Urinary bladder (tissue), 4 donors: Measurements from ENCODE around the gene TCF12. TPM values are rescaled to one million over a fixed set of nuclear protein-coding genes. Genes with fewer than 3 reads are reported as not detected.

Experiments
- DNase-seq: peaks from one replicate; pipeline ENCODE4 v3.0.0-alpha.2; 2015; ENCODE audit errors: extremely low spot score
- H3K27ac ChIP-seq: one replicate; pipeline ENCODE4 v1.5.1; 2013; ENCODE audit warnings: low read depth, mild to moderate bottlenecking, moderate library complexity
- H3K36me3 ChIP-seq: one replicate; pipeline ENCODE4 v1.6.1; 2013; ENCODE audit warnings: mild to moderate bottlenecking, moderate library complexity; ENCODE audit not compliant: insufficient read depth
- H3K4me1 ChIP-seq: one replicate; pipeline ENCODE4 v1.6.1; 2013; ENCODE audit warnings: mild to moderate bottlenecking, moderate library complexity; ENCODE audit not compliant: insufficient read depth
- H3K4me3 ChIP-seq: one replicate; pipeline ENCODE4 v1.5.1; 2013; ENCODE audit warnings: low read depth, low read length
- WGBS: extraction: QIAGEN DNeasy Blood & Tissue Kit; methylation state at CpG from one replicate; pipeline ENCODE4 v1.1.7; 2013; 5-methylcytosine and 5-hydroxymethylcytosine counted together
- polyA plus RNA-seq: library from polyadenylated mRNA; stranded (reverse); fragments of 200-250 nt; gene quantifications from one replicate; pipeline ENCODE4 v1.2.3, GENCODE V29; 2013
- total RNA-seq: library from RNA; depleted of rRNA; stranded (reverse); fragments of >200 nt; gene quantifications from one replicate; pipeline ENCODE4 v1.2.3, GENCODE V29; 2014
- donor health status: healthy with polysubstance abuse.
- donor health status: healthy.

TCF12 gene
- total and polyA plus RNA-seq, 2 donors: 55.0 to 241 TPM

DNA sequence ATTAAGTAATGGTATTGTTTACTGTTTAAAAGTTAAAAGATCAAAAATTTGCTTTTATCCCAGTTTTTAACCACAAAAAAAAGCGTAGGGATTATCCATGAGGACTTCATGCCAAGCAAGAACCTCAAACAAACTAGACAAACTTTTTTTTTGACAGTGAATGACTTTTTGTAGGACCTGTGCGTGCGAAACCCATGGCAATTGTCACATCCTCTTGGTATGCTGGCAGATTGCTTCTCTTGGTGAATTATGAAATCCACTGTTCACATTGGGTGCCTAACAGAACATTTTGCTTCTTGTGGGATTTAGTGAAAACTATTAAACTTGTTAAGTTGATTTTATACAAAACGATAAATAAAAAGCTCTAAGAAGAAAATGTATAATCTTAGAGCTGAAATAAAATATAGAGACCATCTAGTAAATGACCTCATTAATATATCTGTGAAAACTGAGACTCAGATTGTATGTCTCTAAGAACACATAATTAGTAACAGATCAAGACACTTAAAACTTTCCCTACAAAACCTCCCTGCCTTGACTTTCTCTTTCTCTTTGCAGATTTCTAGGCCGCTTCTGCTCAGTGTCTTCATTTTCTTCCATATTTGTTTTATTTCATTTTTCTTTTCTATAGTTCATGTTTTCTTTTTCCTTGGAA lies 370.6 kb downstream of the TCF12 start:
- Histone ChIP-seq H3K27ac (no peak overlapping the region), H3K36me3 (no peaks in the 10 kb centered on the region), H3K4me1 (no peaks in the 10 kb centered on the region), H3K4me3 (no peak overlapping the region)
- no peak for DNase-seq
- WGBS: 66% methylated on average over 5 of the region's 5 CpGs

DNA sequence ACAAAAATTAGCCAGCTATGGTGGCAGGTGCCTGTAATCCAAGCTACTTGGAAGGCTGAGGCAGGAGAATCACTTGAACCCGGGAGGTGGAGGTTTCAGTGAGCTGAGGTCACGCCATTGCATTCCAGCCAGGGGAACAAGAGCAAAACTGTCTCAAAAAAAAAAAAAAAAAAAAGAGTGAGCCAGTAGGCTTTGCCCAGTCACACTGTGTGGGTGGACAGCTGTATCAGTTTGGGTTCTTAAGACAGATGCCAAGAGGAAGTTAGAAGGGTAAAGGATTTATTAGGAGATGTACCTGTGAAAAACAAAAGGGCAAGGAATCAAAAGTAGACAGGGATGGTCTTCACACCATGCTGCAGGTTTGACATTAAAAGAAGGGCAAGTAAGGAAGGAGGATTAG lies 371.7 kb downstream of the TCF12 start:
- DNase-seq: no peak
- Histone ChIP-seq H3K4me3 (no peak overlapping the region), H3K4me1 (no peaks in the 10 kb centered on the region), H3K36me3 (no peaks in the 10 kb centered on the region), H3K27ac (no peak overlapping the region)
- WGBS: 99% methylated on average over 2 of the region's 2 CpGs

DNA sequence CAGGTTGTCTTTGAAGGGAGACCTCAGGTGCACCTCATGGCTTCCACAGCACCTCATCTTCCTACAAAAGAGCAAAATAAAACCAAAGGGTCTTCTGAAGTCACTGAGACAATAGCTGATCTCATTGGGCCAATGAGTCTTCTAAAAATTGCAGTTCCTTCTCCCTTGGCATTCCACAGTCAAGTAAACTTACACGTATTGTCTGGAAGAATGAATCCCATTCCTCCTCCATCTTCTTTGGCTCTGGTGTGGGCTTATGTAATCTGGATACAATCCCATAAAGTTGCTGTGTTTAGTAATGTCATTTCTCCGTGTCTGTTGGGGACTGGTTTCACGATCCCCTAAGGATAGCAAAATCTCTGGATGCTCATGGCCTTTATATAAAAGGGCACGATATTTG lies 372.4 kb downstream of the TCF12 start:
- Histone ChIP-seq H3K4me3 (no peak overlapping the region), H3K4me1 (no peaks in the 10 kb centered on the region), H3K27ac (no peak overlapping the region), H3K36me3 (no peaks in the 10 kb centered on the region)
- DNase-seq: no peak
- WGBS: 87% methylated on average over 4 of the region's 4 CpGs

DNA sequence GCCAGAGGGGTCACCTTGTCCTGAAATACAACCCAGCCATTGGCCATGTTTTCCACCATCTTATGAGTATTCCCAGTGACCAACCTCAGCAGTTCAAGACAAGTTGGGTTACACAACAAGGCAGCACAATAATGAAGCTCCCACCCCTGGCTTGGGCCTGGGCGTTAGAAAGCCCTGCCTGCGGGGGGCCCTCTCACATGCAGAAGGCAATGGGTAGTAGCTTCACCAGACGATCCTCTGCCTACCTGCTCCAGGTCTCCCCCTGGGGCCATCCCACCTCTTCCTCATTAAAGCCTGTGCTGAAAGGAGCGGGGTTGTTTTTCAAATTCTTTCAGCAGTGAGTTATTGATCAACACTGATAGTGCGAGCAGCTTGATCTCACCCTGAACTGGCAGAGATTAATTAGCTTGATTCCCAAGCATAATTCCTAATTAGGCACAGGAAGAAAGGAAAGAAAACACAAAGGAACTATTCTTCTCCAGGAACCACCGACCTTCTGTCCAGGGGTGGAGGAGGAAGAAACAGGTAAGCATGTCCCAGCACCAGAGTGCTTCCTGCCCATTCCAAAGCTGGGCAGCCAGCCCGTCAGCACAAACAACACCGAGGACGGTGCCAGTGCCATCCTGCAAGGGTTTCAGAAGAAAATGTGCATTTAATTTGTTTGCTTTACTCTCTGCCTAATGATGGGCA lies 378.2 kb downstream of the TCF12 start:
- 79% methylated on average over 9 of the region's 9 CpGs for WGBS
- no peak overlapping the region for H3K4me3 ChIP-seq
- no peaks in the 10 kb centered on the region for H3K4me1 ChIP-seq
- H3K36me3 ChIP-seq: no peaks in the 10 kb centered on the region
- no peak for DNase-seq
- H3K27ac ChIP-seq: no peak overlapping the region

DNA sequence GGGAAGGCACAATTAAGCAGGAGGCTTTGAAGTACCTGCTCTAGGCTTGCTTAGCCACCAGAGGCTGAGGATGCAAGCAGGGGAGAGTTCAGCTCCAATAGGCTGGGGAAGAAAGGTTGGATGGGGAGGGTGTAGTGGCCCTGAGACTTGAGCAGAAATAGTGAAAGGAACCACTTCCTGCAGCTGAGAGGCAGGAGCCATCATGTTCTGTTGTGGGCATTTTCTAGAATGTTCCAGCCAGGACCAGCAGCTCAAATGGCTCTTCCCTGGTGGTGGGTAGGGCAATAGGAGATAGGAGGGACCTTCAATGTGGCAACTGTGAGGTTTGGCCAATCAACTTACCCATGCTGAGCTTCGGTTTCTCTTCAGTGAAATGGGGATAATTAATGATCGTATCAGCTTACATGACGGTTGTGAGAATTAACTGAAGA lies 378.7 kb downstream of the TCF12 start:
- WGBS: 88% methylated on average over 3 of the region's 3 CpGs

DNA sequence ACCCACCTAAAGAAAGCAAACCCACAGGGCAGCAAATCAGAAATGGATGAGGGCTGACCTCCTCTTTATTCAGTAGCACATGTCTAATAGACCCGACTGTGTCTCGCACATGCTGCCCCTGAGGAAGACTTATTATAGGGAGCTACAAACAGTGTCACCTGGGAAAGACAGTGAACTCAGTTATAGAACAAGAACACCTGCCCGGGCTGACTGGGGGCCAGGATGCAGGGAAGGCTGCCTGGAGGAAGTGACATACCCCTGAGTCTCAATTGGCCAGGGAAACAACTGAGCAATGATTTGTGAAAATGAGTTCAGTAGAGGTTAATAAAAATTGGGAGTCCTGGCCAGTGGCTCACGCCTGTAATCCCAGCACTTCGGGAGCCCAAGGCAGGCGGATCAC lies 379.2 kb downstream of the TCF12 start:
- 88% methylated on average over 6 of the region's 6 CpGs for WGBS
- DNase-seq: no peak
- no peaks in the 10 kb centered on the region for H3K4me1 ChIP-seq
- no peak overlapping the region for H3K4me3 ChIP-seq
- no peak overlapping the region for H3K27ac ChIP-seq
- H3K36me3 ChIP-seq: no peaks in the 10 kb centered on the region

More for the DNA sequence above, 378.7 kb downstream of the TCF12 start:
- H3K4me1 ChIP-seq: no peaks in the 10 kb centered on the region
- no peaks in the 10 kb centered on the region for H3K36me3 ChIP-seq
- no peak overlapping the region for H3K4me3 ChIP-seq
- H3K27ac ChIP-seq: no peak overlapping the region
- no peak for DNase-seq

DNA sequence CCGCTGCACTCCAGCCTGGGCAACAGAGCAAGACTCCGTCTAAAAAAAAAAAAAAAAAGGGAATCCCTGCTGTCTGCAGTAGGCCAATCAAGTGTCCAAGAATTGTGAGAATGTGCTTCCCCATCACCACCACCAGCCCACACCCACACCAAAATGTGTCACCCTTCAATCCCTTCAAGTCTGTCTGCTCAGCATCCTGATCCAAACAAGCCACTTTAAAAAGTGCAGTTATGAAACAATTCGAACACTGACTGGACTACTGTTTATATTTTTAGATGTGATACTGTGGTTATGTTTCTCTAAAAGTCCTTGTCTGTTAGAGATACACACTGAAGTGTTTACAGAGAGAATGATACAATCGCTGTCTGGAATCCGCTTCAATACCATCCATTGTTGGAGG lies 379.8 kb downstream of the TCF12 start:
- H3K36me3 ChIP-seq: no peaks in the 10 kb centered on the region
- WGBS: 49% methylated on average over 5 of the region's 5 CpGs
- no peak for DNase-seq
- no peaks in the 10 kb centered on the region for H3K4me1 ChIP-seq
- no peak overlapping the region for H3K27ac ChIP-seq
- H3K4me3 ChIP-seq: no peak overlapping the region

DNA sequence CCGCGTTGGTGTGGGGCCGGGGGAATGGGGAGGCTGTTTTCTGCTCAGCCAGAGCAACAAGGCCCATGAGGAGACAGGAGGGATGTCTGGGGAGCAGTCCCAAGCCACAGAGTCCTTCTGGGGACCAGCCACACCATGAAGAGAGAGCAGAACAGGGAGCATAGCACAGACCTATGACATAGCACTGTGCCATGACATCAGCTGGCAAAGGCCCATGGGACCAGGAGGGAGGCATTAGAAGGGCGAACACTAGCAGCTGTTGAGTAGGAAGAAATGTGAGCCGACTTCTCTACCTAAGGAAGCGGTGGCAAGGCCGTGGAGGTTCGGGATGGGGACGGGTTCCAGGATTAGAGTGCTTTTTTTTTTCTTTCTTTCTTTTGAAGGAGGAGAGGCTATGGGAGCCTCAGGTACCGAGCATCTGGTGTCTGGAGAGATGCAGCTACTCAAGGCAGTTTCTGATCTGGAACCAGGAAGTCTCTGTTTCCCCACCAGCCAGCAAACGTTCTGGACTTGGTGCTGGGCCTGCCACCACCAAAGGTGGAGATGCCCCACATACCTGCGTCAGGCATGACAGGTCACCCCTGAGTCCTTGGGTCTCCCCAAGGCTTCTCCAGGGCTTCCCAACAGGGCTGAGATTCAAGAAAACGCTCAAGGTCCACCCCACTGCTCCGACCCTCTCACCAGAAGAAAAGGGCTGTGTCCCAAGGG lies 380.6 kb downstream of the TCF12 start:
- Histone ChIP-seq H3K4me3 (no peak overlapping the region), H3K27ac (no peak overlapping the region), H3K36me3 (no peaks in the 10 kb centered on the region), H3K4me1 (no peaks in the 10 kb centered on the region)
- WGBS: 82% methylated on average over 14 of the region's 14 CpGs
- DNase-seq: no peak

DNA sequence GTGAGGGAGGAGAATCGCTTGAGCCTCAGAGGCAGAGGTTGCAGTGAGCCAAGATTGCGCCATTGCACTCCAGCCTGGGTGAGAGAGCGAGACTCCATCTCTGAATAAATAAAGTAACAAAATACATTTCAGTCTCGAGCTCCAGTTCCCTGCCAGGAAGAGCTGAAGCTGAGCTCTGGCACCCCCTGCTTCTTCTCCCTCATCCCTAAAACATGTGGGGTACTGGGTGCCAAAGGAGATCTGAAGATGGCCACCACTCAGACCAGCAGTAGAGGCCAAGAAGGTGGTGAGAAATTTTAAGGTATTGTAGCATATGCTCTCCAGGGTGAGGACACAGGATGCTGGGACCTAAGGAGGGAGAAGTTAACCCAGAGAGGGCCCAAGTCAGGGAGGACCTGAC lies 382.9 kb downstream of the TCF12 start:
- Histone ChIP-seq H3K27ac (no peak overlapping the region), H3K4me1 (no peaks in the 10 kb centered on the region), H3K36me3 (no peaks in the 10 kb centered on the region), H3K4me3 (no peak overlapping the region)
- DNase-seq: no peak
- WGBS: 91% methylated on average over 4 of the region's 4 CpGs

DNA sequence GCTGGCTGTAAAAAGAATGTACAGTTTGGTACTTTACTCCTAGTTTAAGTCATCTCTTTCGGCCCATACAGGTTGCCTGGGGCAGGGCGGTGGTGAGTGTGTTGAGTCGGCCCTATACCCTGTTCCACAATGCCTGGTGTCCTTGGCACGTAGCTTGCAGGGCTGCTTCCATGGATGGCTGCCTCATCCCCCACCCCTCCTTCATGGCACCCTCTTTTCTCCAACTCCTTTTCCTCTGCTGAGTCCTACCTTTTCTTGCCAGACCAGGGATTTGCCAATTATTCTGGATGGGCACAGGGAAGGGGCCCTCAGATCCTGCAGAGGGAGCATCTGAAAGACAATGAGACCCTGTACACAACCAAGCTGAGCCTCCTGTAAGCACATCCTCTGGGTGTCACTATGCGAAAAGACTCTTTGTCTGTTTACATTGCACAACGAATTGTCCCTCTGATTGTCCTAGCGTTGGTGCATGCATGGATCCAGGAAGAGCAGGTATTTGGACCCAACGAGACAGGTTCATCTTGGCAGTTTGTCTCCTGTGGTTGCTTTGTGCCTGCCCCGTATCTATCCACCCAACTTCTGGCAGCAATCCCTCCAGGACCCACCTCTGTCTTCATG lies 384.3 kb downstream of the TCF12 start:
- DNase-seq: no peak
- Histone ChIP-seq H3K27ac (no peak overlapping the region), H3K4me3 (no peak overlapping the region), H3K36me3 (no peaks in the 10 kb centered on the region), H3K4me1 (peaks cover 2% of the 10 kb centered on the region)
- 84% methylated on average over 9 of the region's 9 CpGs for WGBS

DNA sequence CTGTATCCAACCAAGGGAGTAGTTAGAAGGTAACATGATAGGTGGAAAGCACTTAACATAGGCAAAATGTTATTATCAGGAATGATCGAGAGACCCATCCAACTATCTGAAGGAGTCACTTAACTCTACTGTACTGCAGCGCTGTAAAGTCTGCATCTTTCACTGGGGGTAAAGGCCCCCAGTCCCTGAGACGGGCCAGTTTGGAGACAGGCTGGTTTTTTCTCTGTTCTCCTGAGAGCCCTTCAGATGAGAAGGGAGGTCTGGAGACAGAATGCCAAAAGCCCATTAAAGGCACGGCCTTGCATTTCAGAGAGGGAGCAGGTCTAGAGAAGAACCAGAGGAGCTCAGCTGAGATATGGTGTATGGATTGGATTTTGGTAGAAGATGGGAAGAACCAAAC lies 386.6 kb downstream of the TCF12 start:
- H3K36me3 ChIP-seq: no peaks in the 10 kb centered on the region
- H3K4me3 ChIP-seq: no peak overlapping the region
- no peak for DNase-seq
- H3K27ac ChIP-seq: no peak overlapping the region
- WGBS: 93% methylated on average over 4 of the region's 4 CpGs
- H3K4me1 ChIP-seq: peaks cover 2% of the 10 kb centered on the region

DNA sequence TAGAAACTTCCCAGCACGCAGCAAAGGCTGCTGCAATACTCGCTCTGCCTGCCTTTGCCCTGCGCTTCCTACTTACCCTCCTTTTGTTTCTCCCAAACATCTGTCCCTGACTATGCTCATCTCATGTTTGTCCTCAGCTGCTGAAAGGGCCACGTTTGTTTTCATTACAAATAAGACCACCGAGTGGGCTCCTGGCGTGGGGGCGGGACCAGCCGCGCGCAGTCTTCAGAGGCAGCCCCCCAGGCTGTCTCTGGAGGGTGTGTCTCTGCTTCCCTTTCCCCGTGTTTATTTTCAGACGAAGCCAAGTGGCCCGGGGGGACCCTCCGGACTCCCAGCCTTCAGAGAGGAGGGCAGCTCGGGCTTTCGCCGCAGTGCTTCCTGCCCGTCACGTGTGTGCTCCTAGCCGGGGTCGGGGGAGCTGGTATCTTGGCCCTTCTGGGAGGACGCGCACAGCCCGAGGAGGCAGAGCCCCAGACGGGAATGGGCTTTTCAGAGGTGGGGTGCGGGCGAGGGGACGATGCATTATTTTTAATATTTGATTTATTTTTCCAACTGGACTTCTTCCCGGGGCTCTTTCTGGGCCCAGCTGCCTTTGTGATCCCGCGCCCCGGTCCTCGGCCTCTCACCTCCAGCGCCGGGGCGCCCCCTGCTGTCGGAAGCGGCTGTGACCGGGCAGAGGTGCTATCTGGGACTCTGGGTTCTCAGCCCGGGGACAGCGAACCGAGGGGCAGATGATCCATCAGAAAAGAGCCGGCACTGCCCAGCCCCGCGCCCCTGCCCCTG lies 387.9 kb downstream of the TCF12 start:
- H3K4me3 ChIP-seq: peak overlapping the region; percentile 22
- no peak overlapping the region for H3K27ac ChIP-seq
- 5% methylated on average over 45 of the region's 45 CpGs for WGBS
- peaks cover 2% of the 10 kb centered on the region for H3K4me1 ChIP-seq
- no peak for DNase-seq
- no peaks in the 10 kb centered on the region for H3K36me3 ChIP-seq

DNA sequence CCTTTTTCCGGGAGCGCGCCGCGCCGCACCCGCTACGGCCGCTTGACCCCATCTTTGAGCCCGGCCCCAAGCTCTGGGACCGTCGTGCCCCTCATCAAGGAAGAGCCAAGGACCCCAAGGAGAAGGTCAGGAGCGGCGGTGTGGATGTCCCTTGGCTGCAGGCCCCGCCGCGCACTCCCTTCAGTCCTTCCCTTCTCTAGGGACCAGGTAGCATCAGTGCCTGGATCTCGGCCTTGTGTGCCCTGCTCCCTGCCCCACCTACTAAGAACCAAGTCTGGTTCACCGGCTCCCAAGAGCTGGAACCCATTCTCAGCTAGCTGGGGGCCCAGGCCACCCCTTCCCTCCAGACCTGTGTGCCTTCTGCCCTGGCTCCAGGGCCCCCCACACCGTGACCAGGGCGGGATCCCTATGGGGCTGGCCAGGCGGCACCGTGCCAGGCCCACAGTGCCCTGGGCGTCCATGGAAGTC lies 388.5 kb downstream of the TCF12 start:
- Histone ChIP-seq H3K27ac (peak overlapping the region; percentile 31), H3K36me3 (no peaks in the 10 kb centered on the region), H3K4me1 (peaks cover 2% of the 10 kb centered on the region), H3K4me3 (no peak overlapping the region)
- 43% methylated on average over 24 of the region's 24 CpGs for WGBS
- DNase-seq: no peak
